Left lung (tissue), 10 donors: ENCODE measurements around the gene GNG10. TPM values are rescaled to one million over a fixed set of nuclear protein-coding genes. Genes with fewer than 3 reads are reported as not detected.
A peak's percentile ranks its signal among the peaks of the same experiment; 100 is the strongest.

Experiments used
- ATAC-seq: fragments of 200-7000 bp; cut with Tn5 transposase; one replicate; pipeline ENCODE4 v1.9.1; 2020; ENCODE audit warnings: moderate library complexity
- DNase-seq, 4 donors: peaks; one replicate each; pipeline ENCODE4 v3.0.0-alpha.2; 2013 to 2020
- H3K27ac ChIP-seq, 2 donors: fragments of 200-600 bp; sonication (generic) in 1 of 2; one replicate each; pipeline versions ENCODE4 v1.5.0 to v1.8.0; 2020 to 2021
- H3K27me3 ChIP-seq, 2 donors: fragments of 200-600 bp; sonication (generic) in 1 of 2; one replicate each; pipeline versions ENCODE4 v1.5.0 to v1.8.0; 2020 to 2021
- H3K36me3 ChIP-seq, 2 donors: fragments of 200-600 bp; sonication (generic) in 1 of 2; one replicate each; pipeline versions ENCODE4 v1.5.0 to v1.8.0; 2020 to 2021
- H3K4me1 ChIP-seq, 2 donors: fragments of 200-600 bp; one replicate each; pipeline ENCODE4 v1.8.0; 2021
- H3K4me3 ChIP-seq, 2 donors: fragments of 200-600 bp; sonication (generic) in 1 of 2; one replicate each; pipeline versions ENCODE4 v1.5.0 to v1.8.0; 2020 to 2021; ENCODE audit warnings: mild to moderate bottlenecking in 1 of 2
- H3K9me3 ChIP-seq, 2 donors: fragments of 200-600 bp; sonication (generic) in 1 of 2; one replicate each; pipeline versions ENCODE4 v1.5.0 to v1.8.0; 2020 to 2021
- CTCF ChIP-seq, 2 donors: fragments of 200-600 bp; sonication (generic) in 1 of 2; IDR thresholded peaks; one replicate each; pipeline versions ENCODE4 v1.5.0 to v1.8.0; 2021; ENCODE audit warnings: antibody characterized with exemption in 2 of 2
- intact Hi-C, 2 donors: fragments of 100-400 bp; cut with DNase I; formaldehyde crosslinking; loops; one replicate each; pipeline versions ENCODE4 v1.11.2 to v1.14.2; 2022
- polyA plus RNA-seq, 6 donors: library from polyadenylated mRNA; unstranded; fragments of 120-200 nt; gene quantifications; one replicate each; pipeline ENCODE4 v1.2.1, GENCODE V29; 2013; ENCODE audit not compliant: insufficient read length in 6 of 6
- total RNA-seq, 2 donors: library from RNA; stranded (reverse); fragmentation: NEBNext Ultra II Directional; extraction: Animal tissue kit (Norgen Biotek cat#: 25700); gene quantifications; one replicate each; pipeline ENCODE4 v1.2.1, GENCODE V29; 2021
- donor health status: DM: no; HTN: yes; CAD: no.
- donor health status: DM: no; HTN: no; CAD: no.

Gene GNG10
- total and polyA plus RNA-seq, 8 donors, result 46.3 to 79.3 (median 61.8) TPM

GRCh38 chr9:111712369-111712768, 51.0 kb downstream of the GNG10 start:
- TF ChIP-seq CTCF (IDR thresholded peaks at IDR 0.05), result no peak
- Histone ChIP-seq H3K4me1 (no peaks in the 10 kb centered on the region), H3K4me3 (no peak overlapping the region), H3K27ac (no peak overlapping the region), H3K9me3 (no peaks in the 10 kb centered on the region), H3K27me3 (no peaks in the 10 kb centered on the region), H3K36me3 (no peaks in the 10 kb centered on the region)
- intact Hi-C loops, result no loop called here
- ATAC-seq, result no peak
- no peak for DNase-seq

- no peaks in the 10 kb centered on the region for H3K9me3 ChIP-seq
- no peaks in the 10 kb centered on the region for H3K36me3 ChIP-seq
- no peaks in the 10 kb centered on the region for H3K4me1 ChIP-seq
- no peak overlapping the region for H3K4me3 ChIP-seq
- TF ChIP-seq CTCF (IDR thresholded peaks at IDR 0.05), result no peak
- H3K27me3 ChIP-seq, result no peaks in the 10 kb centered on the region
- intact Hi-C loops, result no loop called here
- ATAC-seq (peak; percentile 59), DNase-seq (no peak)
- H3K27ac ChIP-seq, result no peak overlapping the region
These were observed 54.1 kb downstream of the GNG10 start for GRCh38 chr9:111715471-111715870.

GRCh38 chr9:111719541-111719940, 58.1 kb downstream of the GNG10 start:
- Histone ChIP-seq H3K4me1 (no peaks in the 10 kb centered on the region), H3K27me3 (no peaks in the 10 kb centered on the region), H3K27ac (no peak overlapping the region), H3K36me3 (no peaks in the 10 kb centered on the region), H3K9me3 (no peaks in the 10 kb centered on the region), H3K4me3 (no peak overlapping the region)
- no peak for DNase-seq
- no peak for ATAC-seq
- TF ChIP-seq CTCF (IDR thresholded peaks at IDR 0.05), result no peak
- intact Hi-C loops, result no loop called here

Other genes with a start within 250 kb of the GNG10 start
- gene ECPAS, start 177.2 kb upstream of the GNG10 start, total RNA-seq, result 10 to 100 TPM; 77.4 to 91.8 TPM
- gene ECPAS, start 177.2 kb upstream of the GNG10 start, polyA plus RNA-seq, result 100 to 1,000 TPM in 1 of 6 donors, 10 to 100 TPM in 5; 80.4 to 102 (median 87.8) TPM
- gene ZNF483, start 136.4 kb upstream of the GNG10 start, total RNA-seq, result 1 to 10 TPM; 5.2 to 7.5 TPM
- gene ZNF483, start 136.4 kb upstream of the GNG10 start, polyA plus RNA-seq, result 1 to 10 TPM; 2.1 to 4.9 (median 3.4) TPM
- 10 to 100 TPM; 51.5 to 63.9 TPM for gene PTGR1, start 62.0 kb upstream of the GNG10 start, total RNA-seq
- gene PTGR1, start 62.0 kb upstream of the GNG10 start, polyA plus RNA-seq, result 100 to 1,000 TPM in 1 of 6 donors, 10 to 100 TPM in 5; 54.0 to 102 (median 85.1) TPM
- 1 to 10 TPM; 5.4 to 7.8 TPM for gene DNAJC25, start 30.3 kb upstream of the GNG10 start, total RNA-seq
- gene DNAJC25, start 30.3 kb upstream of the GNG10 start, polyA plus RNA-seq, result 10 to 100 TPM; 11.0 to 15.6 (median 12.1) TPM
- under 1 TPM; 0.06 to 0.29 TPM for gene SHOC1, start 133.3 kb downstream of the GNG10 start, total RNA-seq
- gene SHOC1, start 133.3 kb downstream of the GNG10 start, polyA plus RNA-seq, result under 1 TPM; 0.27 to 0.63 (median 0.60) TPM
- gene UGCG, start 235.2 kb downstream of the GNG10 start, total RNA-seq, result 10 to 100 TPM; 29.0 to 42.1 TPM
- gene UGCG, start 235.2 kb downstream of the GNG10 start, polyA plus RNA-seq, result 10 to 100 TPM; 44.2 to 74.3 (median 54.5) TPM